GM10248 (cell line): ENCODE measurements around the gene CTPS2.
A peak's percentile ranks its signal among the peaks of the same experiment; 100 is the strongest.
"Not testable (repeated sequence)": the region's sequence is repeated elsewhere in the genome, so short reads cannot be mapped to it uniquely, and the experiment has no call there.

Source experiments
- CTCF ChIA-PET: fragments of 300-600 bp; sonication (Branson Sonifier 250); formaldehyde crosslinking; extraction: SDS; loops from one replicate; lab custom pipeline; 2021; ENCODE audit warnings: antibody characterized with exemption; lab: Yijun Ruan, JAX
- POLR2A ChIA-PET: fragments of 350-650 bp; sonication (Branson Sonifier 250); formaldehyde crosslinking; extraction: SDS; loops from one replicate; lab custom pipeline; 2020; ENCODE audit warnings: antibody characterized with exemption; lab: Yijun Ruan, JAX
- DNase-seq: peaks from one replicate; pipeline ENCODE4 v3.0.0; 2012; ENCODE audit errors: extremely low spot score
- CTCF ChIP-seq: IDR thresholded peaks from 2 replicates; pipeline ENCODE4 v1.5.1; 2012; ENCODE audit warnings: mild to moderate bottlenecking, low read depth; ENCODE audit errors: extremely low read depth, missing control alignments, control extremely low read depth

Gene CTPS2

DNA sequence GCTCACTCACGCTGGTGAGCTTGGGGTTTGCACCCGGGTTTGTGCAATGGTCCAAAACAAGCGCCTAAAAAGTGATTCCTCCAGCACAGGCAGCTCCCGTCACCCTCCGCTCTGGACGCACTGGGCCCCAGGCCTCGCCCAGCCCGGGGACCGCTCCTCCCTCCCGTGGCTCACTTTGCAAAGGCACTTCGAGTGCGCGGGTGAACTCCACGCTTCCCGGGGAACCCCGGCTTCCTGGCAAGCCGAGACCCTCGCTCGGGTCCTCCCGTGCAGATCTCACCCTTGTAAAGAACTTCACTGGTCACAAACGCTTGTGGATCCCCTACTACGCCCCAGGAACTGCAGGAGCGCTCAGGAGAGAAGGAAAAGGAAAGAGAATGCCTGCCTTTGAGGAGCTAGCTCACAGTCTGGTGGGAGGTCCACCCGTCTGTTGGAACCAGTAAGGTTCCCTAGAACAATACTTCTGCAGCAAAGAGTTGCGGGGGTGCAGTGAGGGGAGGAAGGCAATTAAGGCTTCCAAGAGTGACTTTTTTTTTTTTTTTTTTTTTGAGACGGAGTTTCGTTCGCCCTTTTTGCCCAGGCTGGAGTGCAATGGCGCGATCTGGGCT, at the start of gene CTPS2:
CTPS2 (minus strand) TSS at position 122 of the 608 bp plus-strand sequence. CDS start 9,767 bp downstream, outside the sequence.
- POLR2A ChIA-PET = interaction anchor here (0.5 kb wide), 1 partner anchor 16 kb away, joined by 3 read pairs; no protein-coding TSS in a partner anchor
- peak; percentile 71 for DNase-seq
- TF ChIP-seq CTCF = no peak
- CTCF ChIA-PET = interaction anchor here (1.1 to 2.3 kb wide), 2 partner anchors 9 to 16 kb away, joined by 3 to 7 read pairs; no protein-coding TSS in a partner anchor

DNA sequence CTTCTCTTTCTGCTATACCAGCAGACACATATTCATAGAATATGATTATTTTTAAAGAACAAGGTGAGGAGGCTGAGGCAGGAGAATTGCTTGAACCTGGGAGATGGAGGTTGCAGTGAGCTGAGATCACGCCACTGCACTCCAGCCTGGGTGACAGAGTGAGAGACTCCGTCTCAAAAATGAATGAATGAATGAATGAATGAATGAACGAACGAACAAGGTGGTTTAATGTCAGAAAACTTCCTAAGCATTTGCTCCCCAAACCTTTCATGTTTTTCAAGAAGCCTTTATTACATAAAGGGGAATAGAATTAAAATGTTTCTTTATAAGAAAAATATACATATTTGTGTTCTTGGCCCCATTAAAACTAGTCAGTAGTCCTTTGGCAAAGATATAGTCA, 49.0 kb upstream of the CTPS2 start:
- POLR2A ChIA-PET, CTCF ChIA-PET, DNase-seq: not testable (repeated sequence)

DNA sequence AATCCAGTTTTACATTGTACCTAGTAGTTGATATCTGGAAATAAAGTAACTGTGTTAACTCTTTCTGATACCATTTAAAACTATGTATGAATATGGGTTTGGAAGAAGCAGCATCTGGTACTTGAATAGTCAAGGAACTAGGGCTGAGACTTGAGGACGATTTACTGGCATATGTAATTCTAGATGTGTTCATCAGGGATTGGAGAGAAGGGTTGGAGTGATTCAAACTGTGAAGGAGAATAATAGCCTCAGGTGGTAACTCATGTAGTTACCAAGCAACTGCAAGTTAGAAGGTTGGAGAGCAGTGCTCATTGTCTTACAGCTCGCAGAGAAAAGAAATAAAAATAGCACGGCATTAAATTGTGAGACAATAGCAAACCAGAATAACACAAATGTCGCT, 44.3 kb upstream of the CTPS2 start:
- DNase-seq = no peak
- ChIA-PET CTCF (interaction anchor here (0.6 kb wide), 1 partner anchor 15 kb away, joined by 3 read pairs; no protein-coding TSS in a partner anchor), POLR2A (no interaction called here)
- no peak for TF ChIP-seq CTCF

DNA sequence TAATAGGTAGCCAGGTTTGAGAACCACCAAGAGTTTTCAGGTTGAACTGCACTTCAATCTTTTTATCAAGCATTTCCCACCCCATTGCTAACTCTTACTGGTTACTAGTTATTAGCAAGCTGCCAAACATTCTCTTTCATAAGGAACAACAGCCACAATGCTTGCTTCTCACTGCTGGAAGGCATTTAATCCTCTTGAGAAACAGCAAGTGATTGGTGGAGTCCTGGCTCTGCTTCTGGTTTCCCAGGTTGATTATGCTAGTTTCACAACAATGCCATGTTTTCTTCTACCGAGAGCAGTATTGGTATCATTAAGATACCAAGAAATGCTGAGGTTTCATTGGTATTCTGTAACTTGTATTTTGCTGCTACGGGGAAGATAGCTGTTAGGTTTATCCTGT, 41.5 kb upstream of the CTPS2 start:
- ChIA-PET CTCF (no interaction called here), POLR2A (no interaction called here)
- TF ChIP-seq CTCF = no peak
- DNase-seq = no peak

DNA sequence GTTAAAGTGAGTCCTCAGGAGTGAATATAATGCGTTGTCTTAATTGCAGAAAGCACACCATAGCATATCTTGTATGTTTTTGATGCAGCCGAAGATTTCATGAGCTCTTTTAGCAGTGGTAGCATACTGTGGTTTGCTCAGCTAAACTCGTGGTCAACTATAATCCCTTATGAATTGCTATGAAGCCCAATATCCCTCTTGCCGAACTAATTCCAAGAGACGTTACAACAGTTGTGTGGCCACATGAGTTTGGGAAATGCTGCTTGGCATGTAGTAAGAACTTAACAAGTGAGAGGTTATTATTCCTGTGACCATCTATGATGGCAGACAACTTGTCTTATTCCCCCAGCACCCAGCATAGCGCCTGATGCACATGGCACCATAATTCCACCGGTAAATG, 37.7 kb upstream of the CTPS2 start:
- CTCF ChIA-PET = no interaction called here
- TF ChIP-seq CTCF = no peak
- POLR2A ChIA-PET = no interaction called here
- DNase-seq = no peak

- POLR2A ChIA-PET = no interaction called here
- DNase-seq = no peak
- TF ChIP-seq CTCF = no peak
- CTCF ChIA-PET = no interaction called here
These were observed 36.0 kb upstream of the CTPS2 start for GRCh38 chrX:16748425-16748824.

DNA sequence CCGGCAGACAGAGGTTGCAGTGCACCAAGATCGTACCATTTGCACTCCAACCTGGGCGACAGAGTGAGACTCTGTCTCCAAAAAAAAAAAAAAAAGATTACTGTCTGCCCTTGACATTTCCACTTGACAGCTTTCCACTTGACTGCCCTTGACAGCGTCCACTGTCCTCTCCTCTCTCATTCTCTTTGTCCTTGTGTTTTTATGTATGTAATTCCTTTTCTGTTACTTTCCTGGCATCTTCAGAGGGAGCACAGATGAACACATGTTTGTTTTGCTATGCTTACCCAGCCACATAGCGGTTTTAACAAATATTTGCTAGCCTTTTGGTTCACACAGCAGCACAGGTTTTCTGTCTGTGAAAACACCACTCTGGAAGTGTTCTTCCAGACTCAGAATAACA, 33.2 kb upstream of the CTPS2 start:
- CTCF ChIA-PET = no interaction called here
- DNase-seq = no peak
- POLR2A ChIA-PET = no interaction called here
- TF ChIP-seq CTCF = no peak
